BLaER1 (cell line): ENCODE results near the gene SOWAHD.
"Not testable (repeated sequence)": the region's sequence is repeated elsewhere in the genome, so short reads cannot be mapped to it uniquely, and the experiment has no call there.

Experiments
- H3K27ac ChIP-seq: shearing (Covaris generic); formaldehyde crosslinking; 2 replicates; pipeline ENCODE4 v1.8.1; 2022
- H3K27me3 ChIP-seq: shearing (Covaris generic); formaldehyde crosslinking; 2 replicates; pipeline ENCODE4 v1.8.1; 2022
- H3K36me3 ChIP-seq: shearing (Covaris generic); formaldehyde crosslinking; 2 replicates; pipeline ENCODE4 v1.8.1; 2022
- H3K4me1 ChIP-seq: shearing (Covaris generic); formaldehyde crosslinking; 2 replicates; pipeline ENCODE4 v1.8.1; 2022
- H3K4me2 ChIP-seq: shearing (Covaris generic); formaldehyde crosslinking; 2 replicates; pipeline ENCODE4 v1.8.1; 2022
- H3K4me3 ChIP-seq: shearing (Covaris generic); formaldehyde crosslinking; 2 replicates; pipeline ENCODE4 v1.8.1; 2022
- H3K9ac ChIP-seq: shearing (Covaris generic); formaldehyde crosslinking; 2 replicates; pipeline ENCODE4 v1.8.1; 2022
- H3K9me3 ChIP-seq: shearing (Covaris generic); formaldehyde crosslinking; 2 replicates; pipeline ENCODE4 v1.8.1; 2022
- H4K20me1 ChIP-seq: shearing (Covaris generic); formaldehyde crosslinking; 2 replicates; pipeline ENCODE4 v1.8.1; 2022
- Cebpa-rat ChIP-seq: shearing (Covaris generic); IDR thresholded peaks from 2 replicates; pipeline ENCODE4 v1.8.1; 2022

The SOWAHD gene

DNA sequence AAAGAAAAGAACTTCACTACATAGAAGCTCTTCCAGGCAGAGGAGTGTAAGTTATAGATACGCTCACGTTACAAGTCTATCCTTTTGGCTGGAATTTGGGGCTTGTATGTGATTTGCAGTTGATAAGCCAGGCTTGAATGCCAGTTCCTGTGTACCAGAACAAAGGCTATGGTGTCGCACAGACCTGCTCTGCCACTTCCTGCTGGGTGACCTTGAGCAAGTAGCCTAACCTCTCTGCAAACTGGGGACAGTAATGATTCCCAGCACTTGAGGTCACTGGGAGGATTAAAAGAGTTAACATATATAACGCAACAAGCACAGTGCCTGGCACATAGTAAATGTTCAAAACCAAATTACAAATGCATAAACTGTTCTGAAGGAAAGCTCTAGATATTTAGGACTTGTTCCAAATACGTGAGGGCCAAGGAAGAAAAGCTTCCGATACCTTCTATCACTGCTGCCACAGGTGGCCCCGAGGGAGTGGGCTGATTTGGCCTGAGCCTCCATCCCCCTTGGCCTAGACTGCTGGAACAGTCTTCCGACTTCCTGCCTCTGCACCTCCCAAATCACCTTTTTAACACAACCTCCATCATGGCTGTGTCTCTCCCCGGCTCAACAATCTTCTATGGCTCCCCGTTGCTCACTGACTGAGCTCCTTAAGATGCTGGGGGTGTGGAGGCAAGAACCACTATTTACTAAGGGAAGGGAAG is 1.3 kb upstream of the SOWAHD start:
- peak overlapping the region; percentile 92 for H3K4me2 ChIP-seq
- no peak overlapping the region; the same call in 1 of the 2 replicates for H3K4me3 ChIP-seq
- H4K20me1 ChIP-seq, result peaks cover 19% of the 10 kb centered on the region
- H3K27me3 ChIP-seq, result no peaks in the 10 kb centered on the region
- H3K4me1 ChIP-seq, result peaks cover 87% of the 10 kb centered on the region
- no peaks in the 10 kb centered on the region for H3K9me3 ChIP-seq
- no peaks in the 10 kb centered on the region for H3K36me3 ChIP-seq
- no peak for TF ChIP-seq Cebpa-rat
- peak overlapping the region; percentile 20; the same call in 1 of the 2 replicates for H3K9ac ChIP-seq
- peak overlapping the region; percentile 55 for H3K27ac ChIP-seq

DNA sequence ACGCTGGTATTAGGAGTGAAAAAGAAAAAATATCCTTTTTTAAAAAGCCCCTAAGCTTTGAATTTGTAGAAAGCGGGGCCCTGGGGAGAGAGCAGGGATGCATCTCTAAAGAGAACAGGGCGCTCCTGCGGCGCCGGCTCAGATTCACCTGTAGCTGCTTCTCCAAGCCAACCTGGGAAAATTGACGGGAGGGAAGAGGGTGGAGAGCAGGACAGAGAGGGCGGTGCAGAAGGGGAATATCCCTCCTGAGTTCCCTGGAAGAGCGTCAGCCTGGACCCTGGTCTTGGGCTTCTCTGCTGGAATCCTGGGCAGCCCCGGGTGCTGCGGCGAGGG is 776 bp upstream of the SOWAHD start:
- Histone ChIP-seq H3K4me1 (peaks cover 89% of the 10 kb centered on the region), H3K36me3 (no peaks in the 10 kb centered on the region), H3K27ac (peak overlapping the region; percentile 38; the same call in 1 of the 2 replicates), H3K4me3 (peak overlapping the region; percentile 66; the same call in 1 of the 2 replicates), H3K9ac (no peak overlapping the region), H3K4me2 (peak overlapping the region; percentile 92), H4K20me1 (peaks cover 19% of the 10 kb centered on the region), H3K9me3 (no peaks in the 10 kb centered on the region), H3K27me3 (no peaks in the 10 kb centered on the region)
- no peak for TF ChIP-seq Cebpa-rat

DNA sequence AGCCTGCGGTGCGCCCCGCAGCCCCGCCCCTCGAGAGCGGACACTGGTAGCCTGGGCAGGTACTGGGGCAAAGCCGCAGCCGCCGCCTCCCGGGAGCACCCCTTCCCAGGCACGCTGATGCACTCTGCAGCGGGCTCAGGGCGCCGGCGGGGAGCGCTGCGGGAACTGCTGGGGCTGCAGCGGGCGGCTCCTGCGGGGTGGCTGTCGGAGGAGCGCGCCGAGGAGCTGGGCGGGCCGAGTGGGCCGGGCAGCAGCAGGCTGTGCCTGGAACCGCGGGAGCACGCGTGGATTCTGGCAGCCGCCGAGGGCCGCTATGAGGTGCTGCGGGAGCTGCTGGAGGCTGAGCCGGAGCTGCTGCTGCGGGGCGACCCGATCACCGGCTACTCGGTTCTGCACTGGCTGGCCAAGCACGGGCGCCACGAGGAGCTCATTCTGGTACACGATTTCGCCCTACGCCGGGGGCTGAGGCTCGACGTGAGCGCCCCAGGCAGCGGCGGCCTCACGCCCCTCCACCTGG is 401 bp downstream of the SOWAHD start:
- Histone ChIP-seq H3K9ac (peak overlapping the region; percentile 44), H3K4me2 (peak overlapping the region; percentile 92), H3K4me1 (peaks cover 95% of the 10 kb centered on the region), H3K4me3 (peak overlapping the region; percentile 66), H3K36me3 (no peaks in the 10 kb centered on the region), H3K27me3 (no peaks in the 10 kb centered on the region), H3K9me3 (no peaks in the 10 kb centered on the region), H3K27ac (0 out of 2 replicates have a peak overlapping the region, but pooled peaks have one; percentile 25), H4K20me1 (peaks cover 19% of the 10 kb centered on the region)
- TF ChIP-seq Cebpa-rat, result no peak

DNA sequence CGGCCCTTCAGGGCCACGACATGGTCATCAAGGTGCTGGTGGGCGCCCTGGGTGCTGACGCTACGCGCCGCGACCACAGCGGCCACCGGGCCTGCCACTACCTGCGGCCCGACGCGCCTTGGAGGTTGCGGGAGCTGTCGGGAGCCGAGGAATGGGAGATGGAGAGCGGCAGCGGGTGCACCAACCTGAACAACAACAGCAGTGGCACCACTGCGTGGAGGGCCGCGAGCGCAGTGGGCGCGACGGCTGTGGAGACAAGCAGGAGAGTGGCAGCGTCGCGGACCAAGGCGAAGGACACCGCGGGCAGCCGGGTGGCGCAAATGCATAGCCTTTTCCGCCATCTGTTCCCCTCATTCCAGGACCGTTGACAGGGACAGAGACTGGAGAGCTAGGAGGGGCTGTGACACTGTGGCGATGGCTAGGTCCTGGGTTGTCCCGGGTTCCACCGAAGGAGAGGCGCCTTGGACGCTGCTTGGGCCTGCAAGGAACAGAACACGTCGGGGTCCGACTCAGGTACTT is 919 bp downstream of the SOWAHD start:
- Histone ChIP-seq H3K9me3 (no peaks in the 10 kb centered on the region), H3K4me1 (peaks cover 96% of the 10 kb centered on the region), H3K9ac (peak overlapping the region; percentile 44; the same call in 1 of the 2 replicates), H3K4me2 (peak overlapping the region; percentile 92), H3K27me3 (no peaks in the 10 kb centered on the region), H4K20me1 (peaks cover 19% of the 10 kb centered on the region), H3K36me3 (no peaks in the 10 kb centered on the region), H3K4me3 (peak overlapping the region; percentile 66), H3K27ac (peak overlapping the region; percentile 25; the same call in 1 of the 2 replicates)
- no peak for TF ChIP-seq Cebpa-rat

DNA sequence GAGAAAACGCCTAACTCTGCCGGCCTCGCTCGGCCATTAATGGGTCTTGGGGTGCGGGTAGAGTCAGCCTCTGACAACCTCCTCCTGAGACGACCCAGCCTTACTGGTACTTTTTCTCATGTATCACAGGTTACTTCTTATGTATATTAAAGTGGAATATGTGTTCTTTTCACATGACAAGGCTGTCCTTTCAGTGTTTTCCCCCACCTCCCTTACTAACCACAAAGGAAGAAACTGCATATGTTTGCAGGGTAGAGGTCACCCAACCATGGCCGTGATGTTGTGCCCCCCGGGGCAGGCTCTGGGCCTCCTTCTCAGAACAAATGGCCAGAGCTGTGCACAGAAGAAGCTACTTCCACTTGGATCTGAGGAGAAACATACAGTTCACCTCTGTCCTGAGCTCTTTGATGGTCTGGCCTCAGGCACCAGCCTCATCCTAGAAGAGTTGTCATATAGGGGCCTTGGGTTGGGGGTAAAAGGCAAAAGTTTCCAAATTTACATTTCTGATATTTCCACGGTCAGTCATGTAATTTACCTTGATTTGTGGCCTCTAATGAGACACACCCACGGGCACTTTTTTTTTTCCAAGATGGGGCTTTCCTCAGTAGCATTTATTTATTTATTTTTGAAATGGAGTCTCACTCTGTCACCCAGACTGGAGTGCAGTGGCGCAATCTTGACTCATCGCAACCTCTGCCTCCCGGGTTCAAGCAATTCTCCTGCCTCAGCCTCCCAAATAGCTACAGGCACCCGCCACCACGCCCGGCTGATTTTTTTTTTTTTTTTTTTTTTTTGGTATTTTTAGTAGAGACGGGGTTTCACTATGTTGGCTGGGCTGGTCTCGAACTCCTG is 1.9 kb downstream of the SOWAHD start:
- Histone ChIP-seq H3K4me2 (peak overlapping the region; percentile 92), H3K27me3 (no peaks in the 10 kb centered on the region), H4K20me1 (peaks cover 19% of the 10 kb centered on the region), H3K27ac (0 out of 2 replicates have a peak overlapping the region, but pooled peaks have one; percentile 20), H3K9ac (peak overlapping the region; percentile 44; the same call in 1 of the 2 replicates), H3K36me3 (no peaks in the 10 kb centered on the region), H3K4me3 (peak overlapping the region; percentile 66), H3K4me1 (peaks cover 93% of the 10 kb centered on the region), H3K9me3 (no peaks in the 10 kb centered on the region)
- no peak for TF ChIP-seq Cebpa-rat

DNA sequence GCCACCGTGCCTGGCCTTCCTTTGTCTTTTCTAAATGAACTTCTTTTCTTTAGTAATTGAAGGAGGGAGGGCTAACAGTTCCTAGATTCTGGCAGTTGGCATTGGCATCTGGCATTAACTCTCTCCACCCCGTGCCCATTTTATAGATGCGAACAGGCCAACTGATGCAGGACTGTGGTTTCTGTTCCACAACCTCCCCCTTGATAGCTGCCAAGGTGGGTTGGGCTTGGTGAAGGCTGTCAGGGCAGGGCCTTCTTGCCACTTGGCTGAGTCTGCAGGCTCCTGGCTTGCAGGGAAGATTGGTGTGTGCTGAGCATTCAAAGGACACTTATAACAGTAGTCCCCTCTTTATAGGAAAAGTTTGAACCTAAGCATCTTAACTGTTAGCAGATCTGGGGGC is 4.3 kb downstream of the SOWAHD start:
- no peaks in the 10 kb centered on the region for H3K9me3 ChIP-seq
- no peak overlapping the region for H3K9ac ChIP-seq
- no peak overlapping the region for H3K4me3 ChIP-seq
- H3K27me3 ChIP-seq, result no peaks in the 10 kb centered on the region
- H3K36me3 ChIP-seq, result no peaks in the 10 kb centered on the region
- no peak for TF ChIP-seq Cebpa-rat
- peak overlapping the region; percentile 50 for H3K4me2 ChIP-seq
- no peak overlapping the region for H3K27ac ChIP-seq
- H4K20me1 ChIP-seq, result peaks cover 19% of the 10 kb centered on the region
- H3K4me1 ChIP-seq, result peaks cover 71% of the 10 kb centered on the region

DNA sequence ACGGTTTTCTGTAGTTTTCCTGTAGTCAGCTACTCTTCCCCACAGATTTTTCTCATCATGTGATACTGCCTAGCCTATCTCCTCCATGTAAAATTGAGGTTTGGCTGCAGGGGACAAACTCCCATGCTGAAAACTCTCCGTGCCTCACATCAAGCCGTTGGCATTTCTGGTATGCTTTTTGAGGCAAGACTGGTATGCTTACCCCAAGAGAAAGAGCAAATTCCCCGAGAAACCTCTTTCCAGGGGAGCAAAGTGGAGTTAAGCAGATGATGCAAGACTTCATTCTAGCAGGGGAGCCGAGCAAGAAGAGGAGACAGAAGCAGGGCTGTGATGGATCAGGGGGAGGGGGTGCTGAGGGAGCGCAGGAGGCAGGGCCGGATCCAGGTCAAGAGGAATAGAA is 4.8 kb downstream of the SOWAHD start:
- Histone ChIP-seq H3K4me1 (peaks cover 68% of the 10 kb centered on the region), H3K27me3 (no peaks in the 10 kb centered on the region), H3K4me2 (peak overlapping the region; percentile 50), H3K27ac (no peak overlapping the region), H3K4me3 (no peak overlapping the region), H4K20me1 (peaks cover 19% of the 10 kb centered on the region), H3K9ac (no peak overlapping the region), H3K9me3 (no peaks in the 10 kb centered on the region), H3K36me3 (no peaks in the 10 kb centered on the region)
- no peak for TF ChIP-seq Cebpa-rat

DNA sequence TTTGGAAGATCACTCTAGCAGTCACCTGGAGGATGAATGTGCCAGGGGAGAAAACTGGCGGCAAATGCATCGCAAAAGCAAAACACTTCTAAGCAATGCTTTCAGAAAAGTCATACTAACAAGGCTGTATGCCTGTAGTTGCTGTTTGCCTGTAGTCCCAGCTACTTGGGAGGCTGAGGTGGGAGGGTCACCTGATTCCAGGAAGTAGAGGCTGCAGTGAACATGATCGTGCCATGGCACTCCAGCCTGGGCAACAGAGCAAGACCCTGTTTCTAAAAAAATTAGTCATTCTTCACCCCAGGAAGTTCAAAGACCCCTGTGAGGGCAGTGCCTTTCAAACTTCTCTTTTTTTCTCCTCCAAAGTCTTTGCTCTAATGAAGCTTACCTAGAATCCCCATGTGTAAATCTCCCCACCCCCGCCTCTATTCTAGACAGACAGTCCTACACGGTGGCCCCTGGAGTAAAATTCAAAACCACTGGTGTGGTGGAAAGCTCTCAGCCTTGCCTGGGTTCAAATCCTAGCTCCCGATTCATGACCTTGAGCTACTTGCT is 5.5 kb downstream of the SOWAHD start:
- Histone ChIP-seq H3K9me3 (peaks cover under 1% of the 10 kb centered on the region; the same call in 1 of the 2 replicates), H3K9ac (no peak overlapping the region), H3K4me3 (no peak overlapping the region), H3K36me3 (no peaks in the 10 kb centered on the region), H3K4me1 (peaks cover 62% of the 10 kb centered on the region), H3K27ac (no peak overlapping the region), H3K27me3 (no peaks in the 10 kb centered on the region), H4K20me1 (peaks cover 16% of the 10 kb centered on the region), H3K4me2 (peak overlapping the region; percentile 50)
- TF ChIP-seq Cebpa-rat, result no peak

DNA sequence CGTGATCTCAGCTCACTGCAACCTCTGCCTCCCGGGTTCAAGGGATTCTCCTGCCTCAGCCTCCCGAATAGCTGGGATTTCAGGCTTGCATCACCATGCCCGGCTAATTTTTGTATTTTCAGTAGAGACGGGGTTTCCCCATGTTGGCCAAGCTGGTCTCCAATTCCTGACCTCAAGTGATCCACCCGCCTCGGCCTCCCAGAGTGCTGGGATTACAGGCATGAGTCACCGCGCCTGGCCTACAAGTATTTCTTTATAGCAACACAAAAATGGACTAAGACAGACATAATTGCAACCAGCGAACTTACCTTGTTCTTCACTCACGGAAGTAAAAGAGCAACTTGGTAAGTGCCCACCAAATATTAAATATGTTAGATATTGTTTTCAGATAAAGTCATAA is 10.0 kb downstream of the SOWAHD start:
- not testable (repeated sequence) for H3K27ac ChIP-seq, H3K4me3 ChIP-seq, H3K4me2 ChIP-seq, H3K9ac ChIP-seq, H3K27me3 ChIP-seq, H3K36me3 ChIP-seq, H4K20me1 ChIP-seq
- Histone ChIP-seq H3K4me1 (peaks cover 20% of the 10 kb centered on the region), H3K9me3 (peaks cover 15% of the 10 kb centered on the region; the same call in 1 of the 2 replicates)

DNA sequence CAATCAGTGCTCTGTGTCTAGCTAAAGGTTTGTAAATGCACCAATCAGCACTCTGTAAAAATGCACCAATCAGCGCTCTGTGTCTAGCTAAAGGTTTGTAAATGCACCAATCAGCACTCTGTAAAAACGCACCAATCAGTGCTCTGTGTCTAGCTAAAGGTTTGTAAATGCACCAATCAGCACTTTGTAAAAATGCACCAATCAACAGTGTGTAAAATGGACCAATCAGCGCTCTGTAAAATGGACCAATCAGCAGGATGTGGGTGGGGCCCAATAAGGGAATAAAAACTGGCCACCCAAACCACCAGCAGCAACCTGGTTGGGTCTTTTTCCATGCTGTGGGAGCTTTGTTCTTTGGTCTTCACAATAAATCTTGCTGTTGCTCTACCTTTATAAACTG is 11.0 kb downstream of the SOWAHD start:
- H3K27me3 ChIP-seq, H3K9ac ChIP-seq, H4K20me1 ChIP-seq, H3K4me3 ChIP-seq, H3K27ac ChIP-seq, H3K4me2 ChIP-seq, H3K36me3 ChIP-seq: not testable (repeated sequence)
- Histone ChIP-seq H3K4me1 (peaks cover 10% of the 10 kb centered on the region), H3K9me3 (peaks cover 15% of the 10 kb centered on the region; the same call in 1 of the 2 replicates)
